SU-DHL-6 (cell line): ENCODE measurements around the gene MED27.
A peak's percentile ranks its signal among the peaks of the same experiment; 100 is the strongest.

Experiments
- H2AFZ ChIP-seq: fragments of 200-600 bp; sonication (generic); 2 replicates; pipeline ENCODE4 v1.6.1; 2014; ENCODE audit warnings: low read depth, mild to moderate bottlenecking, moderate library complexity, mixed read lengths, antibody characterized with exemption, low read length; ENCODE audit not compliant: severe bottlenecking
- H3F3A ChIP-seq: fragments of 200-600 bp; shearing (Covaris generic); 2 replicates; pipeline ENCODE4 v1.6.0; 2016; ENCODE audit warnings: antibody characterized with exemption, mild to moderate bottlenecking; ENCODE audit not compliant: insufficient read depth
- H3K27ac ChIP-seq: fragments of 200-600 bp; sonication (generic); 2 replicates; pipeline ENCODE4 v1.5.1; 2016; ENCODE audit warnings: low read depth, mild to moderate bottlenecking, low read length, moderate library complexity, mixed read lengths
- H3K27me3 ChIP-seq: fragments of 200-600 bp; sonication (generic), shearing (Covaris generic); 2 replicates; pipeline ENCODE4 v1.6.0; 2014; ENCODE audit warnings: mild to moderate bottlenecking, low read length
- H3K36me3 ChIP-seq: fragments of 200-600 bp; sonication (generic); 2 replicates; pipeline ENCODE4 v1.6.1; 2014; ENCODE audit warnings: mild to moderate bottlenecking, low read length, mixed read lengths
- H3K4me2 ChIP-seq: fragments of 300-600, 200-600 bp; shearing (Covaris generic), sonication (generic); 2 replicates; pipeline ENCODE4 v1.6.0; 2014; ENCODE audit warnings: low read length, low read depth, mild to moderate bottlenecking; ENCODE audit not compliant: poor library complexity, severe bottlenecking
- H3K4me3 ChIP-seq: fragments of 200-600 bp; sonication (generic); 2 replicates; pipeline ENCODE4 v1.5.1; 2014; ENCODE audit warnings: antibody characterized with exemption, low read length, mild to moderate bottlenecking, mixed read lengths; ENCODE audit not compliant: insufficient read depth, poor library complexity, severe bottlenecking
- H3K79me2 ChIP-seq: fragments of 200-600 bp; sonication (generic); 2 replicates; pipeline ENCODE4 v1.6.1; 2014; ENCODE audit warnings: mild to moderate bottlenecking, low read length, moderate library complexity; ENCODE audit not compliant: insufficient read depth
- H3K9ac ChIP-seq: fragments of 200-600 bp; sonication (generic); 2 replicates; pipeline ENCODE4 v1.7.0; 2014; ENCODE audit warnings: mild to moderate bottlenecking, low read length
- H3K9me2 ChIP-seq: fragments of 200-600 bp; sonication (generic); replicated peaks from 2 replicates; pipeline ENCODE4 v1.6.1; 2014; ENCODE audit warnings: low read length; ENCODE audit not compliant: insufficient read depth
- H3K9me3 ChIP-seq: fragments of 200-600 bp; sonication (generic); 2 replicates; pipeline ENCODE4 v1.6.1; 2014; ENCODE audit warnings: low read length, mixed read lengths; ENCODE audit not compliant: insufficient read depth
- H4K20me1 ChIP-seq: fragments of 200-600 bp; sonication (generic); 2 replicates; pipeline ENCODE4 v1.6.1; 2014; ENCODE audit warnings: low read depth, mild to moderate bottlenecking, antibody characterized with exemption, low read length, moderate library complexity, mixed read lengths
- EZH2phosphoT487 ChIP-seq: fragments of 200-600 bp; sonication (generic), shearing (Covaris generic); conservative IDR thresholded peaks from 2 replicates; pipeline ENCODE4 v1.6.1; 2018; ENCODE audit warnings: mild to moderate bottlenecking, antibody characterized with exemption, low read length, moderate library complexity, mixed read lengths
- TF ChIP-seq, protein P1 (sequence below): fragments of 200-600 bp; sonication (generic); IDR thresholded peaks from one replicate; pipeline ENCODE4 v1.5.1; 2017; ENCODE audit warnings: antibody characterized with exemption, mild to moderate bottlenecking, low read length, moderate library complexity; ENCODE audit not compliant: insufficient read depth, poor library complexity, severe bottlenecking

Gene MED27

DNA sequence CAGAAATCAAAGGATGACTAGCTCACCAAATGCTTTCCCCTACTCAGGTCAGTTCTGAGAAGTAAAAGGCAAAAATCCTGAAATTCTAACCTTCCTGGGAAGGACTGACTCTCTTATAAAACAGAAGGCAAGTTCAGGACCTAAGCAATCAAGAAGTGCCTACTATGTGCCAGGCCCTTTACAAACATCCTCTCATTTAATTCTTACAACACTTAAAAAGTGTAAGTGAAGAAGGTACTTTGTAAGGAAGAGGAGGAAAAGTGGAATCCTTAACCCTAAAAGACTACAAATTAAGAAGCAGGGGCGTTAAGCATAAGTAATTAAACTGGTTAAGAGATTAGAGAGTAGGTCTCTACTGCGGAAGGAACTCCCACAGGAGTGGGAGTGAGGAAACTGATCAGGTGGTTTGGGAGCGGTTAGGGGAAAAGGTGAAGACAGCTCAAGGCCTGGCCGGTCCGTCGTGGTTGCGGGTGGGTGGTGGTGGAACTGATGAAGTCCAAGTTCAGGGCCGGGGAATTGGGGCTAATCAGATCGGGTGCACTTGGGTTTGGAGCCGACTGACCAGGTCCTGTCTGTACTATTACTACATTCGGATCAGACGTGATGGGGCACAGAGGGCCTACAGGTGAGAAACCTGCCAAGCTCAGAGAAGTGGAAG lies 839 bp downstream of the MED27 start:
- Histone ChIP-seq H3K4me3 (peak overlapping the region; percentile 87), H3K9me3 (no peaks in the 10 kb centered on the region), H3K79me2 (peaks cover 13% of the 10 kb centered on the region), H3K9ac (peak overlapping the region; percentile 80), H3K27ac (no peak overlapping the region), H3F3A (no peaks in the 10 kb centered on the region), H3K36me3 (0 out of 2 replicates have a peak, but pooled peaks cover 4% of the 10 kb centered on the region), H2AFZ (peak overlapping the region; percentile 71), H4K20me1 (no peaks in the 10 kb centered on the region), H3K4me2 (peak overlapping the region; percentile 72), H3K27me3 (no peaks in the 10 kb centered on the region), H3K9me2 (no peaks in the 10 kb centered on the region)
- TF ChIP-seq EZH2phosphoT487 = no peak
- TF ChIP-seq, protein P1, sequence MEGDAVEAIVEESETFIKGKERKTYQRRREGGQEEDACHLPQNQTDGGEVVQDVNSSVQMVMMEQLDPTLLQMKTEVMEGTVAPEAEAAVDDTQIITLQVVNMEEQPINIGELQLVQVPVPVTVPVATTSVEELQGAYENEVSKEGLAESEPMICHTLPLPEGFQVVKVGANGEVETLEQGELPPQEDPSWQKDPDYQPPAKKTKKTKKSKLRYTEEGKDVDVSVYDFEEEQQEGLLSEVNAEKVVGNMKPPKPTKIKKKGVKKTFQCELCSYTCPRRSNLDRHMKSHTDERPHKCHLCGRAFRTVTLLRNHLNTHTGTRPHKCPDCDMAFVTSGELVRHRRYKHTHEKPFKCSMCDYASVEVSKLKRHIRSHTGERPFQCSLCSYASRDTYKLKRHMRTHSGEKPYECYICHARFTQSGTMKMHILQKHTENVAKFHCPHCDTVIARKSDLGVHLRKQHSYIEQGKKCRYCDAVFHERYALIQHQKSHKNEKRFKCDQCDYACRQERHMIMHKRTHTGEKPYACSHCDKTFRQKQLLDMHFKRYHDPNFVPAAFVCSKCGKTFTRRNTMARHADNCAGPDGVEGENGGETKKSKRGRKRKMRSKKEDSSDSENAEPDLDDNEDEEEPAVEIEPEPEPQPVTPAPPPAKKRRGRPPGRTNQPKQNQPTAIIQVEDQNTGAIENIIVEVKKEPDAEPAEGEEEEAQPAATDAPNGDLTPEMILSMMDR = no peak

DNA sequence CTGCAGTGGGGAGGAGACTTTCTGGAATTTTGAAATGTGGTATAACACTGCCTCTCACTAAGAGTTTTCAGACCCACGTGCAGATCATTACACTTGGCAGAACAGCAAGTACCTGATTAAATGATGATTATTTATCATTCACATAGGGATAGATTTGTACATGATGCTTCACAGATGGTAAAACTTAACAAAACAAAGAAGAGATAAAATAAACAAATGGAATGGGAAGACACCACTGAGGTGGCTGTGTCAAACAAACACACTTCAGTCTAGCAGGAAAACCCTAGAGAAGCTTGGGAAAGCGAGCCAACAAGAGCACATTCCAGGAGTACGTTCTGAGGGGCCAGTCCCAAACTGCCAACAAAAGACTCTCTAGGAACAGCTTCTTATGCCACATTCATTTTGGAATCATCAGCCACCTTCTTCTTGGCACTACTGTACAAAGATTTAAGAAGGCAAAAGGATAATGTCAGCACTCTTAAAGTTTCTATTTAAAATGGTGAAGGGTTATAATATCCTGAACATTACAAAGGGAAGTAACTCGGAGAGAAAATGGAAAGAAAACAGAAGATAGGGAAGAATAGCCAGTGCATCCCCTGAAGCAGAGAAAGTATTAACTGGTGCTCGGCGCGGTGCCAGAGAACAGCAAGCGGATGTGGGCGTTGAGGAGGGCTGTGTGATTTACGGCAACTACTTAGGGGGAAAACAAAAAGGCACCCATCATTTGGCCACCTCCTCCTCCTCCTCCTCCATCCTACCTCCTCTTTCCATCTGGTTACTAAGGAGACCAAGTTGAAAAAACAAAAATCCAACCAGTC lies 1.6 kb downstream of the MED27 start:
- TF ChIP-seq EZH2phosphoT487 = no peak
- TF ChIP-seq, protein P1 = no peak
- H3K36me3 ChIP-seq = 0 out of 2 replicates have a peak, but pooled peaks cover 4% of the 10 kb centered on the region
- H3K4me2 ChIP-seq = peak overlapping the region; percentile 72
- no peaks in the 10 kb centered on the region for H4K20me1 ChIP-seq
- peak overlapping the region; percentile 80 for H3K9ac ChIP-seq
- no peaks in the 10 kb centered on the region for H3K27me3 ChIP-seq
- no peak overlapping the region for H3K27ac ChIP-seq
- H3F3A ChIP-seq = no peaks in the 10 kb centered on the region
- H3K9me3 ChIP-seq = no peaks in the 10 kb centered on the region
- peaks cover 17% of the 10 kb centered on the region for H3K79me2 ChIP-seq
- no peaks in the 10 kb centered on the region for H3K9me2 ChIP-seq
- H2AFZ ChIP-seq = no peak overlapping the region
- peak overlapping the region; percentile 87 for H3K4me3 ChIP-seq

DNA sequence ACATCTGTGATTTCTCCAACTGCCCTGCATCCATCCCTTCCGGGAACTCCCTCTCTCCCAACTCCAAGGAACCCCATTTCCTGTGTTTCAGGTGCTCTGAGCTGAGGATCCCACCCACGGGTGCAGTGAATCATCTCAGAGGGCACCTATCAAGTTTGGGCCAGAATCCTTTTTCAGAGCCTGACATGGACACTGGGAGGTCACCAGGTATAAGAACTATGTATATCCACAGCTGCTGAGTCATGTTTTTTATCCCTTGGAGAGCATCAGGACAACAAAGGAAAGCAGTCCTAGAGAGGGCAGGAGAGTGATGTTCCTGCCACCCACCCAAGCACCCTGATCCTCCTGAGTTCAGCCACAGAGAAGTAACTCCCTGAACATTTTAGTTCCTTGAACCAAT lies 3.8 kb downstream of the MED27 start:
- H3K9me2 ChIP-seq = no peaks in the 10 kb centered on the region
- no peak overlapping the region for H3K27ac ChIP-seq
- no peak overlapping the region for H3K4me2 ChIP-seq
- H3K79me2 ChIP-seq = peaks cover 32% of the 10 kb centered on the region
- H3K9me3 ChIP-seq = no peaks in the 10 kb centered on the region
- H3K4me3 ChIP-seq = no peak overlapping the region
- no peak overlapping the region for H3K9ac ChIP-seq
- H3F3A ChIP-seq = no peaks in the 10 kb centered on the region
- 0 out of 2 replicates have a peak, but pooled peaks cover 4% of the 10 kb centered on the region for H3K36me3 ChIP-seq
- no peaks in the 10 kb centered on the region for H4K20me1 ChIP-seq
- TF ChIP-seq, protein P1 = no peak
- TF ChIP-seq EZH2phosphoT487 = no peak
- H3K27me3 ChIP-seq = no peaks in the 10 kb centered on the region
- no peak overlapping the region for H2AFZ ChIP-seq
